NCI-H524 (cell line): ENCODE results near the gene AUTS2.
"Not testable (repeated sequence)": the region's sequence is repeated elsewhere in the genome, so short reads cannot be mapped to it uniquely, and the experiment has no call there.

Source experiments
- DNase-seq, 2 experiments: peaks; one replicate each; lab custom pipeline; 2025; lab: John Stamatoyannopoulos, UW

AUTS2 gene

GRCh38 chr7:70630440-70630817, 1032.2 kb downstream of the AUTS2 start:
- DNase-seq, result peak in 1 of 2 experiments; percentile 25

- DNase-seq, result peak; percentile 83 to 88
These were observed 1032.7 kb downstream of the AUTS2 start for GRCh38 chr7:70630818-70631457.

GRCh38 chr7:70631718-70632117, 1033.4 kb downstream of the AUTS2 start:
- peak; percentile 85 to 87 for DNase-seq

GRCh38 chr7:70632400-70632799, 1034.1 kb downstream of the AUTS2 start:
- no peak for DNase-seq

GRCh38 chr7:70634071-70634470, 1035.8 kb downstream of the AUTS2 start:
- DNase-seq, result peak in 1 of 2 experiments; percentile 39

GRCh38 chr7:70634610-70635068, 1036.4 kb downstream of the AUTS2 start:
- DNase-seq, result no peak

GRCh38 chr7:70635633-70636032, 1037.4 kb downstream of the AUTS2 start:
- no peak for DNase-seq

GRCh38 chr7:70636169-70636568, 1037.9 kb downstream of the AUTS2 start:
- no peak for DNase-seq

- DNase-seq, result no peak
These were observed 1039.5 kb downstream of the AUTS2 start for GRCh38 chr7:70637726-70638125.

- no peak for DNase-seq
These were observed 1040.2 kb downstream of the AUTS2 start for GRCh38 chr7:70638158-70639107.

- no peak for DNase-seq
These were observed 1042.1 kb downstream of the AUTS2 start for GRCh38 chr7:70640266-70640833.

- DNase-seq, result no peak
These were observed 1043.6 kb downstream of the AUTS2 start for GRCh38 chr7:70641882-70642281.

GRCh38 chr7:70645279-70645678, 1047.0 kb downstream of the AUTS2 start:
- peak; percentile 25 to 58 for DNase-seq

GRCh38 chr7:70645876-70646351, 1047.6 kb downstream of the AUTS2 start:
- DNase-seq, result no peak

- no peak for DNase-seq
These were observed 1048.4 kb downstream of the AUTS2 start for GRCh38 chr7:70646536-70647248.

- no peak for DNase-seq
These were observed 1049.7 kb downstream of the AUTS2 start for GRCh38 chr7:70647801-70648498.

- DNase-seq, result not testable (repeated sequence)
These were observed 1050.2 kb downstream of the AUTS2 start for GRCh38 chr7:70648499-70648861.

- no peak for DNase-seq
These were observed 1051.0 kb downstream of the AUTS2 start for GRCh38 chr7:70649323-70649722.

GRCh38 chr7:70654146-70654545, 1055.9 kb downstream of the AUTS2 start:
- no peak for DNase-seq

- DNase-seq, result no peak
These were observed 1056.7 kb downstream of the AUTS2 start for GRCh38 chr7:70654979-70655378.

GRCh38 chr7:70655694-70656093, 1057.4 kb downstream of the AUTS2 start:
- DNase-seq, result no peak
